ENCODE measurements around the gene PRKCH. TPM values are rescaled to one million over a fixed set of nuclear protein-coding genes. Genes with fewer than 3 reads are reported as not detected.

PRKCH gene
- total RNA-seq, 1 donor from 2014 or later, result 11.3 TPM

DNA sequence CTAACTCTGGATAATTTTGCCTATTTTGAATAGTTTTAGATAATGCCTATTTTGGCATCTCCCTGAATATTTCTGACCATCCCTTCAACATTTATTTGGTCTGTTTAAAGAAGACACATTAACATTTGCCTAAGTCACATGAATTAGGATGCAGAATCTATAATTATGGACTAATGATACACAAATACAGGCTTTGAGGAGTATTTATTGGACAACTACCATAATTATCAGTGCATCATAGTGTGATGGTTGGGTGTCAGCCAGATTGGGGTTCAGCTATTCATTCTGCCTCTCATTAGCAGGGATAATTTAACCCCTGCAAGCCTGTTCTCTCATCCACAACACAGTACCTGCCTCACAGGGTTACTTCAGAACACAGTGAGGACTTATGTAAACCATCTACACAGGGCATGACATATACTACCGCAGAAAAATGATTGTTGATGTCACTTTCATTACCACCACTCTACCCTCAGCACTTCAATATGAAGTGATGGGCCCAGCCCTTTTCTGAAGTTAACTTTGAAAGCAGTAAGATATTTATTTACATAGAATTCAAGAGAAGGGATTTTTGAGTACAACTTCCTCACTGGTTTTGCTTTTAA is 14.4 kb downstream of the PRKCH start:
- no peak for DNase-seq (ENCODE audit: low spot score)

DNA sequence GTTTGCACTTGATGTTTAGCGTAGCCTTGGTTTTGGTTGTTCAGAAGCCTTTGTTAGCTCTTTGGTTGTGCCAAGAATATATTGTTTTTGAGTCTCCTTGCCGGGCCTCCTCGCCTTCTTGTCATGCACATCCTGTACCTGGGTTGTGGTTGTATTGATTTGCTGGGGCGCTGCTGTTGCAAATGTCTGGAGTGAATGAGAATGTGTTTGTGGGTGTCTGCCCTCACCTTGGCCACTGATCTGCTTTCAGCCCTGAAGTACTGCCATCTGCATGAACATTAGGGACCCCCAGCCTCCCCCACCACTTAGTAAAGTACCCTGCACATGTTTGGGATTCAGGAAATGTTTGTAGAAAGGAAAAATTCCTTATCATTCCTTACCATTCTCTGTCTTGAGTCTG is 16.5 kb downstream of the PRKCH start:
- no peak for DNase-seq (ENCODE audit: low spot score)

DNA sequence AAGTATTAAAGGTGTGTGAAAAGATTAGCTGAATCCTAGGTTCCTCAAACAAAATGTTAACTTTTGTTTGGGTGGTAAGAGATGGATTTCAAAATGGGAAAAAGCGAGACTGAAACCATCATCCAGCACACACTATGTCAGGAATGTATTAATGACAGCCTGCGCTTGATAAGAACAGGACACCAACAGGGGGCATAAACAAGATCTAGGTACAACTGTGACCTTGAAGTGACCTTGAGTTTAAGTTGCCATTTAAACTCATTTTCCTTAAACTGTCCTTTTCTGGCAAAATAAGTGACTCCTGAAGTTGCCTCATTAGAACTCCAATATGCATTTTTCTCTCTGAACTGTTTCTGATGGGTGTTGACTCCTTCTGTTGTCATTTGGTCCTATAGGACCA is 17.1 kb downstream of the PRKCH start:
- no peak for DNase-seq (ENCODE audit: low spot score)

DNA sequence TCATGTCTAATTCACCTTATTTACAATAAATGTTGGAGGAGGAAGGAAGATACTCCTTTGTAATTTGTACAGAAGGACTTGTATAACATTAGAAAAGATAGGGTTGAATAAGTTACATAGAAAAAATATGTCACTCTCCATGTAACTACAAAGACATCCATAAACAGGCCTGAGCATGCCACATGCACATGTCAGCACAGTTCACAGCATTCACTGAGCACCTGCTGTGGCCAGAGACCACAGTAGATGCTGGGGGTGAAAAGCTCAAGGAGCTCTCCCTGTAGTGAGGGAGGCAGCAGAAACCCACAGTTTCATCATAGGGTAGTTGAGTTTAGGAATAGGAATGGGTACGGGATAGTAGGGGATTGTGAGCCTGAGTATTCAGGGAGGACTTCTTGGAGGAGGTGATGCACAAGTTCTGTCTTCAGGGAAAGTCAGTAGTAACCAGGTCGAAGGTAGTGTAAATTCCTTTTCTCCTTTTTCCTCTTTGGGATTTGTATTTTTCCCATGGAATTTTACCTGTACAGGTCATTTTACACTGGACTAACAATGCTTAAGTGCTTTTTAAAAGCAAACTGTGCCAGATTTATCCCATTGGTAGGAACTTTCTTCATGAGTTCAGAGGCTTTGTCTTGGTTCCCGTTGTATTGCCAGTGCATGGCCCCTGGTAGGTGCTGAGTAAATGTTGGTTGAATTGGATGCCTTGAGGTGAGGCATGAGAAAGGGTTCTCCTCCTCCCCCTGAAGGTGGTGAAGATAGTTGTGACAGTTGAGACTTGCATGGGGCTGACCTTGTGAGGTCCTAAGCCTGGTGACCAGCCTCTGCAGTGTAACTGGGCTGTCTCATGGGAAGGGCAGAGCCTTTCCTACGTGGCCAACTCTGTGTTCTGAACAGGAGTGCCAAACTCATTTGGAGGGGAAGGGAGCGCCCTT is 20.2 kb downstream of the PRKCH start:
- no peak for DNase-seq (ENCODE audit: low spot score)

DNA sequence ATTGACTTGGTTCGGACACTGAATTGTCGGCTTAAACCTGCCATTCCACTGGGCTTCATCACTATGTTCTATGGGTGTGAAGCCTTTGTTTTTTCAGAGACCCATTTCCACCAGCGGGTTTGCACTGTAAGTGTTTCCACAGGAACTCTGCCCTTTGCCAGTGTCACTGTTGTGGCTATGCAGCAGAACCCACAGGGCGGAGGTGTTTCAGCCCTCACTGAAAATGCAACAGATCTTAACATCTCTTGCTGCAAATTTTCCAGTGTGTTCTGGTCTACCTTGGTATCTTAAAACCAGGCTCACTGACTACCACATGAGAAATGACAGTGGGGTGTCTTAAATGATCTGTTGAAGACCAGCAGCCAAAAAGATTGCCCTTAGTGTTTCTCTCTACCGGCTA is 21.1 kb downstream of the PRKCH start:
- no peak for DNase-seq (ENCODE audit: low spot score)

DNA sequence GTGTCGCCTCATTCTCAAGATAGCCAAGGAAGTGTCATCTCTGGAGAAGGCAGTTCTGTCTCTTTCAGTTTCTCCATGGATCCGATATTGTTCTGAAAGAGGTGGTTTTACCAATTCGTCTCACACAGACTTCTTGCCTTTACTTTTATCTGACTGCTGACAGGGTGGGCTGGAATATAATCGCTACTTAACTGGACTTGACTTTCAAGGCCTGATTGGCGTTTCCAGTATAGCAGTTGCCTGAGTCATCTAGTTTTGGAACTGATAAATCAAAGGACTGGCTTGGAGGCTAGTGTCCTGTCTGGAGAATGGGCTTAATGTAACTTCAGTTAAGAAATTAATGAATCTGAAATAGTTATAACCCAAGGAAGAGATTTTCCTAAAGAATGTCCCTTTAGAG is 21.6 kb downstream of the PRKCH start:
- DNase-seq (ENCODE audit: low spot score), result no peak

DNA sequence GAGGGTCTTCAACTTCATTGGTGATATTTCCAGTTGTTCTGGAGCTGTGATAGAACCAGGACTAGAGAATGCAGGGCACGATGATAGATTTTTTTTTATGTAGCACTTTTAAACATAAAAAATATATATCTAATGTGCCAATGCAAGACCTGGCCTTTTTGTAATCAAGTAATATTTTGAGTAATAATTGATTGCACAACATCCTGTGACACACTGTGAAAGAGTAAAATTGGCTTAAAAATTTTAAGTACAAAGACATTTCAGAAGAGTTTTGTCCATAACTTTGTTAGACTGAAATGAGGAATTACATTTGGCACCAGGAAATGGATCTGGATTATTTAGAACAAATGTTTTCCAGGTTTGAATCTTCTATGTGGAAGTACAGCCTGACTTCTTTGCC is 22.1 kb downstream of the PRKCH start:
- DNase-seq (ENCODE audit: low spot score), result no peak

DNA sequence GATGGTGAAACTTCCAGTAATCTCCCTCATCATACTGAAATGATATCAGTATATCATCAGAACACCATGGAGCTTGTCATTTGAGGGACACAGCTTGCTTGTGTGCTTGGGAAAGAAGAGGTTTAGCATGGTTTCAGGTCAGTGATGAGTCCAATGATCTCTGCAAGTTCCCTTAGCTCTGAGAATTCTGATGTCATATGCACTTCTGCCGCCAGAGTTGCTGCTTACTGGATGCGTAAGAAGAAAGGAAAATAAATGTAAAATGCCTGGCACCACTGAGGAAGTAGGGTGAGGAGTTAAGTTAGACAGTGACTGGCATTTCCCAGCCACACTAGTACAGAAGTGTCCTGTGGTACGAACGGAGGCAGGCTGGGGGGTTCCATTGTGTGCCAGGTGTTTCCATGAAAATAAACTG is 22.6 kb downstream of the PRKCH start:
- DNase-seq (ENCODE audit: low spot score), result no peak

DNA sequence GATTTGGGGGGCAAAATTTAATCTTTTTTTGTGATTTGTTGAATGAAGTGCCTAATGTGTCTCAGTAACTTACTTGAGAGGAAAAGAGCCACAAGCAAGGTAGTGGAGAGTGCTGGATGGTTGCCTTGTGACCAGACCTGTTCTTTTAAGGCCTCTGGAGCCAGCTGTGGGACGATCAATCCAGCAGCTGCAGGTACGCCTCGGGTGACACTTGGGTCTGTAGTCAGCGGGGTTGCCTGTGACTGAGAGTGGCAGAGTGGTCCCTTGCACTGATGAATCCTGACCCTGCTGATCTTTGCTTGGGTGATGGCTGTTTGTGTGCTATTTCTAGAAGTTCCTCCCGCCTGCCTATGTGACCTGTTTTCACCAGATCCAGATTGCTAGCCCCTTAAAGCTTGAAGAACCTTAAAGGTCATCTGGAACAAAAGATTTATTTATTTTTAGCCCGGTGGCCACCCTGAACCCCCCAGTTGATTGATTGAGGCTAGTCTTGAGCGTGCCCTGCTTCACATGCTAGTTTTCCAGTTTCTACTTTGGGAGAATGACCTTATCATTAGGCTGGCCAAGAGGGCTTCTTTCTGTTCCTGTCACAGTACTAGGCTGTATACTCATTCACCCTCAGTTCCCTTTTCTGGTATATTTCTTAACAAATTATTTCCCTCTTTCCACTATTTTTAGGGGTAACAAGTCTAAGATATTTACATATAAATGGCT is 23.2 kb downstream of the PRKCH start:
- DNase-seq (ENCODE audit: low spot score), result no peak

DNA sequence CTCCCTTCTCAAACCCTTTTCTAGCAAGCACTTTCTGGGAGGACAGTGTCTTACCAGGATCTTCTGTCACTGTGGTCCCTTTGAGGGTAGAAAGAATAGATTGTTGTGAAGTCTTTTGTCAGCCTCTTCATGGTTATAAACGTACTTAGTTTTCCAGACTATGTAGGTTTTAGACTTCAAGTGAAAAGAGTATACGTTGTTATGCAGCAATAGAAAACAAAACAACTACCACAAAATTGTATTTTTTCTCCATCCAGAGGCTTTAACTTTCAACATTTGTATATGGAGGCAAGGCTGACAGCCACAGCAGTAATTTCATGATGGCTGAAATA is 23.7 kb downstream of the PRKCH start:
- no peak for DNase-seq (ENCODE audit: low spot score)

DNA sequence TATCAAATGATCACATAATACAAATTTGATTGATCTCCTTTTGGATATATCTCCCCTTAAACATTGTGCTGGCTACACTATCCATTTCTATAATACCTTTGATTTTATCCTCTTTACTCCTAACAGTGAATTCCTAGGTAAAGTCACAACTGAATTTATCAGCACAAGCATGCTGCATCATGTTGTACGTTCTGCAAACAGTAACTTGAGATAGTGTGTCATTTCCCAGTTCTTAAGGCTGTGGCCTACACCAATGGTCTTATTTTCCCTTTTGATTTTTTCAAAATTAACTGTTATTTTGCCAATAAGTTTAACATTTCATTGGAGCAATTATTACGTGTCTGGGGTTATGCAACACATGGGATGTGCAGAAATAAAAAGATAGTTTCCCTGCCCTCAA is 24.8 kb downstream of the PRKCH start:
- no peak for DNase-seq (ENCODE audit: low spot score)

DNA sequence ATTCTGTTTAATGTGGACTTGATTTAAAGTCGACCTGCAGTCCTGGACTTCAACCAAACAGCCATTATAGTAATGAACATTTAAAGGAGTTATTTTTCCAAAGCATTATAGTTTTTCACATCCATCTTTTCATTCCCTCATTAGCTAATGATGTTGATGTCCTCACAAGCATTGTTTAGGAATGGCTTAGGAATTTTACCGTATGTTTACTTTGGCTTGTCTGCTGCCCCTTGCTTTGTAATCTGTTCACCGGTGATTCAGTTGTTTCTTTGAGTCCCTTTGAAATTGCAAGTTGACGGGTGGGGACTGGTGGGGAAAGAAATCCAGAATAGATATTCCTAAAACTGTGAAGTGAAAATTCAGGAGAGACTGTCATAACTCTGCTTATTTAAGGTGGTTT is 25.4 kb downstream of the PRKCH start:
- DNase-seq (ENCODE audit: low spot score), result no peak

DNA sequence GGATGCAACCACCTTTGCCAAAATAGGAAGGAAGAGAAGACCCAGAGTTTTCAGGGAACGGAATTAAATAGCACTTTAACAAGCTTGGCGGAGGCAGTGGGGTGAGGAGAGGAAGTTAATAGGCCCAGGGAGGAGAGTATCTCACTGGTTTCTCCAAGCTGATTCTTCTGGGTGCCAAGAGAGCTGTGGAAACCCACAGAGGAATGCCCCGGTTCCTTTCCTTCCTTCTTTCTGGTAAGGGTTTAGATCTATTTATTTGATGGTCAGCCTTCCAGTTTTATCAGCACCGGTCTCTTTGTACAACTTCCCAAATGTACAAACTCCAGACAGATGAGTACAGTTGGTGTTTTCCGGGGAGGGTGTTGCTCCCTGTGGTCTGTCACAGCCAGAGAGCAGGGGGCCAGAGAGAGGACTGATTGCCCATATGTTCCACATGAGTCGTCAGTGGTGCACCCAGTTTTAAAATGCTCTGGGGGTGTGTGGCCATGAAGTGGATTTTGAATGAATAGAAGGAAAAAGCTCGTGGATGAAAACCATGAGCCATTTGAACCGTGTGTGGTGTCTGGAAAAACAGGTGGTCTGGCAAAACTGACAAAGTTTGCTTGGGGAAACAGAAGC is 26.6 kb downstream of the PRKCH start:
- no peak for DNase-seq (ENCODE audit: low spot score)

DNA sequence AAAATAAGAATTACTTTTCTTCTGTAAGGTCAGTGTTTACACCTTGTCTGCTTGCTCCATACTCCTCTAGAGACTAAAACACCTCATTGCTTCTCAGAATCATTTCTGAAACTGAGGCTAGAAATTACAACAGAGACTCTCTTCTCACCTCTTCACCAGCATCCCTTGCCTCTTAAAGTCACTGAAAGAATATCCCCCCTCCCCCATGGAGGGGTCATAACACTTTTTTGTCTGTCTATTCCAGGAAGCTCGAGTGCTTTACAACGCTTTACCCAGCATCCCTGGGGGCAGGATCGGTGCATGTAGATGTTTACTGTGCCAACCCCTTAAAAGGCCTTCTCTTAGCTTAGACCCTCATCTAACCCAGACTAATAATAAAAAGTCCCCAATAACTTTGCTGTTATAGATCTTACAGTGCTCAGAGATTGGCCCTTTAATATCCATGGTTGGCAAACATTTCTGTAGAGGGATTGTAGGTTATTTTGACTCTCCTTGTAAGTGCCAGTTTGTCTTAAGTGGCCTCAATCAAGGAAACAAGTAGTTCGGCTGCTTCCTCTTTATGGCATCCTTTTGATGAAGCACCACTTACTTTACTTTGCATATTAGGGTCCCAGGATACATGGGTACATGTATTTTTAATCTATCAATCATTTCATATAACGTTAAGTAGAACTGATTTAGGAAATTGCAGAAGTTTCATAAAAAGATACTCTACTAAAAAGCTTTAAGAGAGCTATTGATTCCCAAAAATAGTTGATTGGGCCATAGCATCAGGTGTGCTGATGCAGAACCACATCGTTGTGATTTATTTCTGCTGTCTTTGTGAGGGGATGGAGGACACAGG is 29.3 kb downstream of the PRKCH start:
- no peak for DNase-seq (ENCODE audit: low spot score)

DNA sequence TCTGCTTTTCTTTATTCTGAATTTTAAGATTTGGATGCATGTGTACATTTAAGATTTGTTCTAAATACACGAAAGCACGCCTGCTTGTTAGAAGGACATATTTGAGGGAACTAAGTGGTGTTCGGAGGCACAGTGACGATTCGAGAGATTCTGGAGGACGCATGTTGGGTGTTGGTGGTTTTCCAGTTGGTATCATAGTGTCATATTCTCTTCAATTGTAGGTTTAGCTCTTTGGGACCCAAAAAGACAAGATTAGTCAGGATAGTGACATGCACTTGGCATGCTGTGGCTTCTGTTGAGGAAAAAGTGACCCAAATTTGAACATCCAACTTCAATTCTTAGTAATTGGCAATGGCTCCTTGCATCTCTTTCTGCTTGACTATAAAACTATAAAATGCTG is 30.1 kb downstream of the PRKCH start:
- DNase-seq (ENCODE audit: low spot score), result no peak

DNA sequence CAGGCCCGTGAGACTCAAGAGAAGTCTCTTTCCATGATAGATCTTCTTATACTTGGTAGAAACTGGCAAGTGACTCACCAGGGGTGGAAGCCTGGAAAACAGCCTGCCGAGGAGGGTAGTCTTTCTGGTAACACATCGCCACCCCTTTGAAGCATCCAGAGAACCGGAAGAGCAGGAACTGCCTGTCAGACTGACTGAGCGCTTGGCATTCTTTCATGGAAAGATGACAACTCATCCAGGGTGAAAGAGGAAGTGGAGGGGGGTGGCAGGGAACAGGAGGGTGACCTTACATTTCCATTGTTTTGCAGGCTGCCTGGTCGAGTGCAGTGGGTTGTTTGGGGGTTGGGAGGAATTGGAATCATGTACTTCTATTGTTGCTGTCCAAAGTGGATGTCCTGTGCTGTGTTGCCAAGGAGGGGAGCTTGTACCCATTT is 34.5 kb downstream of the PRKCH start:
- DNase-seq (ENCODE audit: low spot score), result peak; percentile 70

DNA sequence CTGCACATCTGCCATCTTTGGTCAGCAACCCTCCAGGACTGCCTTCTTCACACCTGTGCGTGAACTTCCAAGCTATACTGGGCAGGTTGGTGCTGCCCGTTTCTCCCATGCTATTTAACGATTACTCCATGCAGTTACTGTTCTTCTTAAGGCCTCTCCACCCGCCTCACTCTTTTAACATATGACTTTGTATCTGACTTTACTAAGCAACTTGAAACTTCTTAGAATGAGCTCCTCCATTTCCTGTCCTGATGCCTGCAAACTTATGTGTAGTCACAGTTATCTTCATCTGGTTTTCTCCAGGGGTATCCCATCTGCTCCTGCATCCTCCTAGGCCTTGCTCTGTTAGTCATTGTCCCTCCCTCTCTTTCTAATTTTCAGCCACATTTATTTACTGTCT is 35.7 kb downstream of the PRKCH start:
- DNase-seq (ENCODE audit: low spot score), result no peak

DNA sequence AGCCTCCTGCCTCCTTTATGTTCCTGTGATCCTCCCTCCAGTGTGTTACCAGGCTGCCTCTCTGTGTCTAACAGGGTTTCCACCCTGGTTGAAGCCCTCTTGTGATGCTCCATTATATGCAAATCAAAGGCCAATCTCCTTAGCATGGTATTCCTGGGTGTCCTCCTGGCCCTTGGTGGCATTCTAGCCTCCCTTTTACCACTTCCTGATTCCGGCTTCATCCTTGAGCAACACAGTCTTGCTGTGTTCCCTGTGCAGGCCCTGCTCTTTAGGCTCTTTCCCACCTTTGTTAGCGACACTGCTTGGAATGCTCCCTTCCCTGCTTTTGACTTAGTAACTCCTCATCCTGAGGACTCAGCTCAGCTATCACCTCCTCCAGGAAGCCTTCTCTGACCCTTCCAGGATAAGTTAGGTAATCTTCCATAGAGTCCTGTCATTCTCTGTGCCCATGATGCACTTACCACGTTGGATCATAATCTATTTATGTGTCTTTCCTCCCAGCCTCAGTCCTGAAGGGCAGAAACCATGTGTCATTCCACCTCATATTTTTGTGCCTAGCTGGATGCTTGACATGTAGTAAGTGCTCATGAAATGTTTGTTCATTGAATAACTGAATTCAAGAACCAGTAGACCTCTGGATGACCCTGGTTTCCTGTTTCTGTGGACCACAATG is 37.3 kb downstream of the PRKCH start:
- no peak for DNase-seq (ENCODE audit: low spot score)

DNA sequence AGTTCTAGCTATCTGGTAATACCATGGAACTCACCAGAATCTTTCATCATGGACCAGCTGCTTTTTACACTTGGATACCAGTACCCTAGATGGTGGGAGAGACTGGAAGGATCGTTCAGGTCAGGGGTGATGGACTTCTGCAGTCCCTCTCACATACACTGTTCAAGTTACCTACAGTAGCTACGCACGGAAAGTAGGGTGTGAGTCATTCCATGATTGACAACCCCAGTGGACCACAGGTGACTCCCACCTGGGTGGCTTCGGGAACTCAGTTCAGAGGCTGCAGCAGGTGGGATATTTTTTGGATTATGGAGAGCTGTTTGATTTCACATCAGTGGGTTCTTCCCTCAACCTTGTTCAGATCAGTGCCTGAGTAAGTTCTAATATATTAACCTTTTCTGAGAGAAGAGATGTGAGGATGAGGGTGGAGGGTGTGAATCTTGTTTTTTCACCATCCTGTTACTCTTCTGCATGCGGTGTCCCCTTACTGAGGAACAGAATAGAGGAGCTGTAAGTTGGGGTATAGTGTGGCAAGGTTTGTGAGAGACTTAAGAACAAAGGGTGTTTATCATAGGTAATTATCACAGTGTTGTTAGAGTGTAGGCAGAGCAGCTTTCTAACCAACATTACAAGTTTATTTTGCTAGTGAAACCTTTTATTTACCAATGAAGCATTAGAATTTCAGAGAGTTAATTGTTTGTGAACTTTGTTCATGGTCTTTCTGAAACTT is 39.6 kb downstream of the PRKCH start:
- no peak for DNase-seq (ENCODE audit: low spot score)

Measured in umbilical cord (tissue), 2 donors.